HG02642 (cell line): Measurements from ENCODE around the gene GMPR.
"Not testable (repeated sequence)": the region's sequence is repeated elsewhere in the genome, so short reads cannot be mapped to it uniquely, and the experiment has no call there.

Experiments
- ATAC-seq: cut with Tn5 transposase; IDR thresholded peaks from one replicate; pipeline ENCODE4 v1.9.1; 2021; ENCODE audit warnings: mild to moderate bottlenecking; ENCODE audit not compliant: unreplicated experiment, poor library complexity

GMPR gene

DNA sequence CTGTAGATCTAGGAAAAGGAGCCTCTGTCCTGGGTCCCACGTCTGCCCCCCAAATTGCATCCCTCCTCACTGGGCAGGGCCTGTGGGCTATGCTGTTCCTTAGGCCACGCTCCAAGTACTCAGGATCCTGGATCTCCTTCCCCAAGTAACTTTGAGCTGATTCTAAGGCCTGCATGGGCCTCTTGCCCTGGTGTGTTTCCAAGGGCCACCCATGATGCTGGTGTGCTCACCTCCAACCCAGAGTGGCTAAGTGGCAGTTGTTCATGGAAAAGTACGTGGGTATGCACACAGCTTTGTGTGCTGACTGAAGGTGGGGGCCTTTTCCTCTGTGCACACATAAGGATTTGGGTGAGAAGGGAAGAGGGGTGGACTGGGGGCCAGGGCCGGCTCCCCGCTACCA is 5.3 kb downstream of the GMPR start:
- no peak for ATAC-seq

DNA sequence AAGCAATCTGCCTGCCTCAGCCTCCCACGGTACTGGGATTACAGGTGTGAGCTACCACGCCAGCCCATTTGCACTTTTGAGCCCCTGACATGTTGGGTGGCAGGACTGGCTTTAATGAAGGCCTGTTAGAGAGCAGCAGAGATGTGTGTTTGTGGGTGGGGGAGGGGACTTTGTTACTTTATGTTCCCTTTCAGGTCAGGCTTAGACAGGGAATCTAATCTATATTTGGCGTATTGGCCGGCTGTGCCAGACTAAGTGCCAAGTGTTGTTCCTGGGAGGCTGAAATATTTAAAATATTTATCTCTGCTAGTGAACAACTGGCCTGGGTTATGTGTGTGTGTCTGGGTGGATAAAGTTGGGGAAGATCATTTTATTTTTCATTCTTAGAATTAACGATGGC is 6.1 kb downstream of the GMPR start:
- ATAC-seq = no peak

DNA sequence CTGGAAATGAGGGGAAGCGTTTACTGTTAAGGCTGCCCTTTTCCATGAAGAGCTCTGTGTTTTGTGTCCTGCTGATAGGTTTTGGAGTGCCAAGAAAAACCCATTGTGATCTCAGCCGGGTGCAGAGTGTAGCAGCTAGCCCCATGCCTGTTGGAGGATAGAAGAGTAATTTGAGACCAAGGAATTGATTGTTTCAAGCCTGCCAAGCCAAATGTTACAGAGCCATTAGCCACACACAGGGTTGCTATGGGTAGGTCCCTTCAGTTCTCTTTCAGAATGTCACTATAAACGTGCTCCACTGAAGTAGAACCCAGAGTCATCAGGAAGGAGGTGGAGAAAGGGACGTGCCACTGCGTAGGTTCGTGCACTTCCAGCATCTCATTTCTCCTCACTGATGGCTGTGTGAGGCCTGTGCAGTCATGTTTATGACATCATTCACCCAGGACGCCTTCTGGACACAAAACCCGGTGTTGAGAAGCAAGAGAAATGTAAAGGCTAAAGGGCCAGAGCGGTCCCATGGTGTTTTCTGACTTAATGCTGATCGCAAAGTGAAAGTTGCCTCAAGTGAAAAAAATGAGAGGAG is 6.6 kb downstream of the GMPR start:
- no peak for ATAC-seq

DNA sequence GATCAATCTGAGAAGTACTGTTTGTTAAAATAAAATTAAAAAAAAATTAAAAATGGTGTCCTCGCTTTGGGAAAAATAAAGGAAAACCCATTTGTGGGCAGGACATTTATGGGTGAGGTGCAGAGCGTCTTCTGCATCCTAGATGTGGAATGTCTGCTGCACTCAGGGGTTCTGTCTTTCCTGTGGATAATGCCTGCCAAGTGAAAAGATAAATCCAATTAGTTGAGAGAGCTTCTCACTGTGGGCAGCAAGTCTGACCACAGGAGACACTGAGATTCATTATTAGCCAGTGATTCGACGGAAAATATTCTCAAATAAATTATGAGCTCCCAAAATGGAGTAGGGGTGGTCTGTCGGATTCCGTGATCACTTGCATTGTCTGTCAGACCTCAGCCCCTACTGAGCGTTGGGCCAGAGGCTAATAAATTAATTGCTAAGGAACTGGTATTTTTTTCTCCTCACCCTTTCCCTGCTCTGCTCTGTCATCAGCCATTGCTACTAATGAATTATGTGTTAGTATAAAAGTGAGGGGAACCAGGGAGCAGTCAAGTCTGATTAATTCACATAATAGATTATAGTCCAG is 10.0 kb downstream of the GMPR start:
- ATAC-seq = no peak

DNA sequence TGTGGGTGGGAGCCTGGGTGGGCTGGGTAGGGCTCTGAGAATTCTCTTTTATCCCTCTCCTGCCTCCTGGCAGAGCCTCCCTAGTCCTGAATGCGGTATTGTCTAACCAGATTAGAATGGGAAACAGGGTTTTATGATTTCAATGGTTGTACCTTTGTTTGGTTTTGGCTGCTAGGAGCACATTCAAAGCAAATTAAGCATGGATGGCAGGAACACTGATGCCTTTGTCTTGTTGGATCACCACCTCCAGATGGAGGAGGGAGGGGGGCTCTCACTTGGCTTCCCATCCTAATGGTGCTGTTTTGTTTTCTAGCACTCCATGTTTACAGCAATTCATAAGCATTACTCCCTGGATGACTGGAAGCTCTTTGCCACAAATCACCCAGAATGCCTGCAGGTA is 11.6 kb downstream of the GMPR start:
- ATAC-seq = no peak

DNA sequence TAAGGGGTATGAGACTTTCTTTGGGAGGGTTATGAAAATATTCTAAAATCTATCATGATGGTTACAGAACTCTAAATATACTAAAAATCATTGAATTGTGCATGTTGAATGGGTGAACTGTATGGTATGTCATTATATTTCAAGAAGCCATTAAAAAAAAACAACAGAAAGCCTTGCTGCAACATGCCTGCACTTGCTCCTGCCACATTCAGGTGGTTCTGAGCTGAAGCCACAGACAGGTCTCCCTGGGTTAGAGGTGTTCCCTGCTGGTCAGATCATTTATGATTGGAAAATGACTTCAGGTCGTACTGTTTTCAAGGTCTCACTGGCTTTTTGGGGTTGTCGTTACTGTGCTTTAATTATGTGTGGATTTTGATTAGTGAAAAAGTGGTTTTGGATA is 13.3 kb downstream of the GMPR start:
- ATAC-seq = no peak

DNA sequence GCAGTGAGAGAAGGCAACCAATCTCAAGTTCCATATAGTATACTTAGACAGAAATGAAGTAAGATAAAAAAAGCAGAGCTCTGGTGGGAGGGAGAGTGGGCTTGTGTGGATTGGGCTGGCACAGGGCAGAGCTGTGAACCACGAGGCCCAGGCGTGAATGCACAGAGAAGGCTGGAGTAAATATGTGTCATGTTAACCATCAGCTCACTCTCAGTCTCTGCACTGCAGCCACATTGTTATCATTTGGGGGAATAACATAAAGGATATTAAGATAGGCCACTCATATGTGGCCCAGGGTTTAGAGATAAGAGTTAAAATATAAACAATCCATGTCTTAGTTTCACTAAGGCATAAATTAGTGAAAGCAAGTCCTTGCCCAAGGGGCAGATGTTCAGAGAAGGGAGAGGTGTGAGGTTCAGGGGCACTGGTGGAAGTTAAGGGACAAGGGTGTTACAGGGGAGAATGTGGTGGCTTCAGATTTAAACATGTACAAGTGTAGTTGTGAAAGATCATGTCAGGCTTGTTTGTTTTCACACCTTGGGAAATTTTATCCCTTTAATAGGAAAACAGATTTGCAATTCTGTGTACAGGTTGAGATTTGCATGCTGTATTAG is 14.4 kb downstream of the GMPR start:
- ATAC-seq = no peak

DNA sequence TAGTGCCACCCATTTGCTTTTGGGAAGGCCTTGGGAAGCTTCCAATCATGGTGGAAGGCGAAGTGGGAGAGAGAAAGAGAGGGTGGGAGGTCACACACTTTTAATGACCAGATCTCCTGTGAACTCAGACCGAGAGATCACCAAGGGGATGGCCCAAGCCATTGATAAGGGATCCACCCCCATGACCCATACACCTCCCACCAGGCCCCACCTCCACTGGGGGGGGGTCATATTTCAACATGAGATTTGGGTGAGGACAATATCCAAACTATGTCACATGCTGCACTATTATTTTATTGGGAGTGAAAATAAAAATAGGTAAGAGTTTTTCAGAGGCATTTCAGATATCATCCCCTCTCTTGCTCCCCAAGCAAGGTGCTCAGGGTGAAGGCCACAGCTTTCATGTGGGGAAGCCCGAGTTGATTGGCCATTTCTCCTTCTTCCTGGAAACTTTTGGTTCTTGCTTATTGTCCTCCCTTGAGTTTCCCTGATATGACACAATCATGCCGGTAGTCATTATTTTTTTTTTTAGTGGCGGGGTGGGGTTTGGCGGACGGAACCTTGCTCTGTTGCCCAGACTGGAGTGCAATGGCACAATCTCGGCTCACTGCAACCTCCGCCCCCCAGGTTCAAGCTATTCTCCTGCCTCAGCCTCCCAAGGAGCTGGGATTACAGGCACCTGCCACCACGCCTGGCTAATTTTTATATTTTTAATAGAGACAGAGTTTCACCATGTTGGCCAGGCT is 15.2 kb downstream of the GMPR start:
- ATAC-seq = no peak

DNA sequence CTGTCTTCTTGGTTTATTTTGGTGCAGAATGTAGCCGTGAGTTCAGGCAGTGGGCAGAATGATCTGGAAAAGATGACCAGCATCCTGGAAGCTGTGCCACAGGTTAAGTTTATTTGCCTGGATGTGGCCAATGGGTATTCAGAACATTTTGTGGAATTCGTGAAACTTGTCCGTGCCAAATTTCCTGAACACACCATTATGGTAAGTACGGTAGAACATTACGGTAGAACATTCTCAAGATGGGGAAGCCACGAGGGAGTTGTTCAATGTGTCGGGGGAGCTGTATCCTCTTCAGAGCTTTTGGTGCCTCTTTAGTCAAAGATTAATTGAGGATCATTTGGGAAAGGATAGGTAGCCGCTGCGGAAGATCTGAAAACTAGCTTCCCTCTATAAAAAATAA is 16.1 kb downstream of the GMPR start:
- ATAC-seq = no peak

DNA sequence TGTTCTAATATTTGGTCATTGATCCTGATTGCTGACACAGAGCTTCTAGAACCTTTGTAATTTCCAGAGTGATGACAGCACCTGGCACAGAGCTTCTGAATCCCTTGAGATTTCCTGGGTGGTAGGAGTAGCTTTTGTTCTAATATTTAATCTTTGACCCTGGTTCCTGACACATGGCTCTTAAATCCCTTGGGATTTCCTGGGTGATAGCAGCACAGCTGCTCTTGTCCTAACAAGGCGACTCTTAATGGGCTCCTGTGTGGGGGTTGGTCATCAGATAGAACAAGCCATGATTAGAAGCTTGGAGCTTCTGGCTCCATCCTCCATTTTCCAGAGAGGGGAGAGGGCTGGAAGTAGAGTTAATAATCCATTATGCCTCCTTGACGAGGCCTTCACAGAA is 18.4 kb downstream of the GMPR start:
- no peak for ATAC-seq

DNA sequence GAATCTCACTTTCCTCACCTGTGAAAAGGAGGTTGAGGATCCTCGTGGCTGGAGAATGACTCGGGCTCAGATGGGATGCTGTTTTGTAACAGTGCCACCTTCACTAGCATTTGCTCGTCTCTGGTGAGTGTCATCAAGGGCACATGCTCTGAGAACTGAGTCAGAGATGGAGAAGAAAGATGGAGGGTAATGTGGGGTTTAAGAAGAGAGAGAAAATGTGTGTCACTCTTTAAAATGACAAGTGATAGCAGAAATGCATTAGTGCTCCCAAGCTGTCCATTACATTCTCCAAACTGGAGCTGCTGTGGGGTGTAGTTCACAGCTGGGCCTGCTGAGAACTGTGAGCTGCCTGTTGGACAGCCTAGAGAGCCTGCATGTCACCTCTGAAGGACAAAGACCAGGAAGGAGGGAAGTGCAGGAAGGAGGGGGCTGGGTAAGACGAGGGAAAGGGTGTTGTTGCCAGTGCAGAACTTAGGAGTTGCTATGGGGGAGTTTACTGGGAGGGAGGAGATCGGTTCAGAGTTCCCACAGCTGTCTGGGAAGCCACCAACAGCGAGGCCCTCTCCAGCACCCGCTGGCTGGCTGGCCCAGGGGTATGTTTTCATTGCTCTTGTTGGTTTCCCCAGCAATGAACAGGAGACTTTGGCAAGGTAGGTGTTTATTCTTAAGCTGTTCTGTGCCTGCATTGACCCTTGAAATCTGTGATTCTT is 19.8 kb downstream of the GMPR start:
- ATAC-seq = no peak

DNA sequence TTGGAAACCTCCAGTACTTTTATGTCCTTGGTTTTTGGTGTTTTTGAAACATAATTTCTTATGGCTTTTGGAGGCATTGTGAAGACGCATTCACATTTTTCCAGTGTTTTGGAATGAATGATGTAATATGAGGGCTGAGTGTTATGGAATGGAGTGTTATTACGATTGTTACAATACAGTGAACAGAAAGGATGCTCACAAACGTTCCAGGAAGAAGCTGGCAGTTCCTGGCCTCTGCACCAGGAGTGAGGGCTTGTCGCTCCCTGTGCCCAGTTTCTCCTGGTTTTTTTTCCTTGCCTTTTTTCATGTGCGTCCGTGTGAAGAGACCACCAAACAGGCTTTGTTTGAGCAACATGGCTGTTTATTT is 20.3 kb downstream of the GMPR start:
- no peak for ATAC-seq

DNA sequence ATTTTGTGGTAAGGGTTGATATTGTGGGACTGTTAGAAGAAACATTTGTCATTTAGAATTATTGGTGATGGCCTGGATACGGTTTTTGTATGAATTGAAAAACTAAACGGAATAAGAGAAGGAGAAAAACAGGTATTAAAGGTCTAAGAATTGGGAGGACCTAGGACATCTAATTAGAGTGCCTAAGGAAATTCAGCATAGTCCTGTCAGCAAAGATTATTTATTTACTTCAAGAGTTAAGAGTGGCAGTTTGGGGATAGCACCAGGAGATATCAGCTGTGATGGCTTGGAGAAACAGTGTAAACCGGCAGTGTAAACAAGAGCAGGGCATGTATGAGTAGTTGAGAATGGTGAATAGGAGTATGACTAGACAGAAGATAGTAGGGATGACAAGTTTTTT is 21.2 kb downstream of the GMPR start:
- not testable (repeated sequence) for ATAC-seq

DNA sequence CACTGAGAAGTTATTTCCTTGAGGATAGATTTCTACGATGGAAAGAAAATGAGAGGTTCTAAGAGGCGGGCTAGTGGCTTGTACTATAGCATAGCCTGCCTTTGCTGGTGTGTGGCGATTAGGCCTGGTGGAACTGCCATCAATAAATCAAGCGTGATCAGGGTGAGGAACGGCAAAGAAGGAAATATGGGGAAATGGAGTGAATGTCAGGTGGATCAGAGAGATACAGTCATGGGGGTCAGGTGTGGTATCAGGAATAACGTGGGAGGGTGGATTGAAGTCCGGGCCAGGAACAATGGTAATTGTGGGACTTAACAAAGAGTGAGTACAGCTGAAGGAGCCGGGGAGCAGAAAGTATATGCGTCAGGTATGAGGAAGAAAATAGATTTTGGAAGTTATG is 22.2 kb downstream of the GMPR start:
- not testable (repeated sequence) for ATAC-seq

DNA sequence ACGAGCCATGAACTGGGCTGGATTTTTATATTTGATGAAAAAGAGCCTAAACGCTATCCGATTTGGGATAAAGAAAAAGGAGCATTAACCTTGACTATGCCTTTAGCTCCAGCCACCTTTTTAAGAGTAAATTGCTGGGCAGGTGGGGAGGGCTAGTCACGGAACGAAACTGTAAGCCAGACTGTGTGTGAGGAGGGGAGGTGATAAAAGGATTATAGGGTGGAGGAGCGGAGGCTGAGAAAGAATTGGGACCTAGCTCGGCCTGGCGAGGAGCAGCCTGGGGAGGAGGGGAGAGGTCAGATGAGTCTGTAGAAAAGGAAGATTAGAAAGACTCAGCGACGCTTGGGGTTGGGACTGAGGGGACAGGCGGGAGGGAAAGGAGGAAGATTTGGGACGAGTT is 24.4 kb downstream of the GMPR start:
- ATAC-seq = not testable (repeated sequence)

DNA sequence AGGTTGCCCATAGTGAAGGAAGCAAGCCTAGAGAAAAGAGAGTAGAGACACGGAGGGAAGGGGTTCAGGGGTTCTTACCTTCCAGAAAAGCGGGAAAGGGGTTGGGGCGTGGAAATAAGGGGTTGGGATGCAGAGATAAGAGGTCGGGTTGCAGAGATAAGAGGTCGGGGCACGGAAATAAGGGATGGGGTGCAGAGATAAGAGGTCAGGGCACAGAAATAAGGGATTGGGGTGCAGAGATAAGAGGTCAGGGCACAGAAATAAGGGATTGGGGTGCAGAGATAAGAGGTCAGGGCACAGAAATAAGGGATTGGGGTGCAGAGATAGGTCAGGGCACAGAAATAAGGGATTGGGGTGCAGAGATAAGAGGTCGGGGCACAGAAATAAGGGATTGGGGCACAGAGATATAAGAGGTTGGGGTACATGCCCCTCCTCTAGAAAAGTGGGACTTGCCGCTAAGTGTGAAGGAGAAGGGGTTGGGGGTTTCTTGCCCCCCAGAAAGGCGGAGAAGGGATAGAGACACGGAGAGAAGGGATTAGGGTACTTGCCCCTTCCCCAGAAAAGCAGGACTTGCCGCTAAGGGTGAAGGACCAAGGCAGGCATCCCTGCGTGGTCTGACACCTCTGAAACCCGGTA is 25.2 kb downstream of the GMPR start:
- not testable (repeated sequence) for ATAC-seq

DNA sequence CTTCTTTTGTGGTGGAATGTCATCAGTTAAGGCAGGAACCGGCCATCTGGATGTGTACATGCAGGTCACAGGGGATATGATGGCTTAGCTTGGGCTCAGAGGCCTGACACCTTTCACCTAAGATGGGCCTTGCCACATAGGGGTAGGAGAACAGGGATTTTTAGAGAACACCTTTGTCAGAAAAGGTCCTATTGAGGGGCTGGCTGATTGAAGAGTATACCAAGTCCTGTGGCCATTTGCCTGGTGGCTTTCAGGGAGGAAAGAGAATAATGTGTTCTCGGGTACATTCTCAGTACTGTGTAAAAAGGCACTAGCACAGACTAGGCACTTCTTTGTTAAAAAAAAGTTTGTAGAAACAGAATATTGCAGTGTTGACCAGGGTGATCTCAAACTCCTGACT is 26.4 kb downstream of the GMPR start:
- no peak for ATAC-seq

DNA sequence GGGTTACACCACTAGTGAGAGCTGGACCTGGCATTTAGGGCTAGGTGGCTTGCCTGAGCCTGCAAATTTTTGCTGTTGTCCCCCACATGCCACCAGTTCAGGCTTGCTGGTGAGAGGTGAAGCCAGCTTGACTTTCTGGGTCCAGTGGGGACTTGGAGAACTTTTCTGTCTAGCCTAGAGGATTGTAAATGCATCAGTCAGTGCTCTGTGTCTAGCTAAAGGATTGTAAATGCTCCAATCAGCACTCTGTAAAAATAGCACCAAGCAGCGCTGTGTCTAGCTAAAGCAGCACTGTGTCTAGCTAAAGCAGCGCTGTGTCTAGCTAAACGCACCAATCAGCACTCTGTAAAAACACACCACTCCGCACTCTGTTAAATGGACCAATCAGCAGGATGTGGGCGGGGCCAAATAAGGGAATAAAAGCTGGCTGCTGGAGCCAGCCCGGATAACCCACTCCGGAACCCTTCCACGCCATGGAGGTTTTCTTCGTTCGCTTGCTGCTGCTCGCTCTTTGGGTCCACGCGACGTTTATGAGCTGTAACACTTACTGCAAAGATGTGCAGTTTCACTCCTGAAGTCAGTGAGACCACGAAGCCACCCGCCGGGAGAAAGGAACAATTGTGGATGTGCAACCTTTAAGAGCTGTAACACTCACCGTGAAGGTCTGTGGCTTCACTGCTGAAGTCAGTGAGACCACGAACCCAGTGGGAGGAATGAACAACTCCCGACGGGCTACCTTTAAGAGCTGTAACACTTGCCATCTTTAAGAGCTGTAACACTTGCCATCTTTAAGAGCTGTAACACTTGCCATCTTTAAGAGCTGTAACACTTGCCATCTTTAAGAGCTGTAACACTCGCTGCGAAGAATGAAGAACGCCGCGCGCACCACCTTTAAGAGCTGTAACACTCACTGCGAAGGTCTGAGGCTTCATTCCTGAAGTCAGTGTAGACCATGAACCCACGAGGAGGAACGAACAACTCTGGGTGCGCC is 27.3 kb downstream of the GMPR start:
- ATAC-seq = no peak
